GM12865 (cell line): ENCODE results near the gene MGMT.

Source experiments
- DNase-seq: peaks from one replicate; pipeline ENCODE4 v3.0.0; 2010; ENCODE audit warnings: low read depth
- H3K4me3 ChIP-seq: 2 replicates; pipeline ENCODE4 v1.5.1; 2011; ENCODE audit warnings: mild to moderate bottlenecking, low read depth, low read length, control low read depth
- CTCF ChIP-seq: IDR thresholded peaks from 2 replicates; pipeline ENCODE4 v1.5.1; 2011; ENCODE audit warnings: low read length, control low read depth, low read depth, inconsistent platforms; ENCODE audit not compliant: insufficient read depth; ENCODE audit errors: missing control alignments

Gene MGMT

GRCh38 chr10:129711291-129711690 is 244.2 kb downstream of the MGMT start:
- no peak for TF ChIP-seq CTCF
- DNase-seq: no peak
- H3K4me3 ChIP-seq: no peak overlapping the region

- H3K4me3 ChIP-seq: no peak overlapping the region
- no peak for TF ChIP-seq CTCF
- DNase-seq: no peak
Measured at GRCh38 chr10:129712000-129712399, 245.0 kb downstream of the MGMT start.

GRCh38 chr10:129713659-129714265 is 246.7 kb downstream of the MGMT start:
- no peak overlapping the region for H3K4me3 ChIP-seq
- no peak for DNase-seq
- no peak for TF ChIP-seq CTCF

GRCh38 chr10:129715805-129716204 is 248.8 kb downstream of the MGMT start:
- H3K4me3 ChIP-seq: no peak overlapping the region

GRCh38 chr10:129716211-129716681 is 249.2 kb downstream of the MGMT start:
- no peak for TF ChIP-seq CTCF
- DNase-seq: no peak
- no peak overlapping the region for H3K4me3 ChIP-seq

More at GRCh38 chr10:129715805-129716204, 248.8 kb downstream of the MGMT start:
- TF ChIP-seq CTCF: no peak
- DNase-seq: no peak

- H3K4me3 ChIP-seq: no peak overlapping the region
- no peak for TF ChIP-seq CTCF
- no peak for DNase-seq
Measured at GRCh38 chr10:129716881-129717280, 249.8 kb downstream of the MGMT start.
